Stimulated activated CD4-positive, alpha-beta T cell treated with anti-CD3 and anti-CD28 coated beads, Interleukin-12 subunit alpha, Interleukin-12 subunit beta, amount 100 ng/mL, for 24 hours (primary cell): ENCODE measurements around the gene MYO7B.

Source experiments
- DNase-seq, 2 experiments: peaks; one replicate each; pipeline ENCODE4 v3.0.0-alpha.2; 2020; ENCODE audit warnings: low read depth in 2 of 2

MYO7B gene

DNA sequence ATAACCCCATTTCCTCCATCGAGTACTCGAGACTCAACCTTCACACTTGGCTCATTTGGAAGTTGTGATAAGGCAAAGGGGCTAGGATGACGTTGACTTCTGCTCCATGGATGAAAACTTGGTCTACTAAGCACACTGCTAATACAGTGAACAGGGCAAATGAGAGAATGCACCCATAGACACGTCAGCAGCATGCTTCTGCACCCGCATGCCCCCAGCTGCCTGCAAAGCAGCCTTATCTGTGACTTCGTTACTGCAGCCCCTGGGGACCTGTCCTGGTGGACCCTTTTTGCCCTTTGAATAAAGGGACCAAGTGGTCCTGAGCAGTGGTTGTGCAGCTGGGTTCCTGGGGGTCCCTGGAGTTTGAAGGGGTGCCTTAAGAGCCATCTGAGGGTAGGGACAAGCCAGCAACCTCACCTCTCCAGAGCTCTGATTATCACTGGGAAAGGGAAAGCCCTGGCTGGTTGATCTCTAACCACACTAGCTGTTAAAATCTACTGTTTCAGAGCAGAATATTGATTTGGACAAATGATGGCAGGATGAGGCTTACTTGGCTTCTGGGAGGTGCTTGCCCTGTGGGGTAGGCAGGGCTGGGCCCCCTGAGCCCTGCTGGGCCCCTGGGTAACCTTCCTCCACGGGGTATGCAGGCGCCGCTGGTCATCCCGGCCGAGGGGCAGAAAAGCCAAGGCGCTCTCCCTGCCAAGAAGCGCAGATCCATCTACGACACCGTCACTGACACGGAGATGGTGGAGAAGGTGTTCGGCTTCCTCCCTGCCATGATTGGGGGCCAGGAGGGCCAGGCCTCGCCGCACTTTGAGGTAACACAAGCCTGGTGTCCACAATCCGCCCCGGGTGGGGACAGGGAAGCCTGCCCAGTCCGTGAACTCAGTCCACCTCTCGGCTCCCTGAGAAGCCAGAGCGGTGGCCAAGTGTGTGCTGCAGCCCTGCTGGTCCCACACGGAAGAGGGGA is 72.9 kb downstream of the MYO7B start:
- DNase-seq = no peak

DNA sequence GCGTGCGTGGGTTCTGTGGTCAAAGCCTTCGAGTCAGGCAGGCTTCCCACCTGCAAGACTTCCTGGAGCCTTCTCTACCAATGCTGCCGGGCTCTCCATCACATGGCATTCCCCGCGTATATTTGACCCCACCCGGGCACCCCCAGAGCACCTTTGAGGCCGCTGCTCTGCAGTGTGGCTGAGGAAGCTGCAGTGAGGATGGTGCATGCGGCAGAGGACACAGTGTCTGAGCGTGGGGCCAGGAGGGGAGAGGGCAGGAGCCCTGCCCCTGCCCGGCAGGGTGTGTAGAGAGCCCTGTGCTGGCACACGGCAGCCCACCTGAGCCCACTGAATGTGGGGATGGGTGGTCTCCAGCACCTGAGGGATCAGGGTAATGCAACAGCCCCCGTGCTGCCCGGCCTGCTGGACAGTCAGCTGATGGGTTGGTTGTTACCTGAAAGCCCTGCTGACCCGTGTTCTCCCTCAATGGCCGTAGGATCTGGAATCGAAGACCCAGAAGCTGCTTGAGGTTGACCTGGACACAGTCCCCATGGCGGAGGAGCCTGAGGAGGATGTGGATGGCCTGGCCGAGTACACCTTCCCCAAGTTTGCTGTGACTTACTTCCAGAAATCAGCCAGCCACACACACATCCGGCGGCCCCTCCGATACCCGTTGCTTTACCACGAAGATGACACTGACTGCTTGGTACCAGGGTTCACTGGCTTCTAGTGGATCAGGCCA is 73.7 kb downstream of the MYO7B start:
- DNase-seq = no peak

DNA sequence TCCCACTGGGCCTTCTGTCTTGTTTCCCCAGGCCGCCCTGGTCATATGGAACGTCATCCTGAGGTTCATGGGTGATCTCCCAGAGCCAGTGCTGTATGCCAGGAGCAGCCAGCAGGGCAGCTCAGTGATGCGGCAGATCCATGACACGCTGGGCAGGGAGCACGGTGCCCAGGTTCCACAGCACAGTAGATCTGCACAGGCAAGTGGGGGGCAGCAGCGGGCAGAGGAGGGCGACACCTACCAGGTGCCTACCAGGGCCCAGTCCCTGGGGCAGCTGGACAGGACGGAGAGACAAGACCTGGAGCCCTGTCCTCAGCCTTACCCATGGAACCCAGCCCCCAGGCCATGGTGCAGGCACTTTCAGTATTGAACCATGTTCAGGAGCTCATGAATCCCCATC is 74.3 kb downstream of the MYO7B start:
- DNase-seq = no peak

DNA sequence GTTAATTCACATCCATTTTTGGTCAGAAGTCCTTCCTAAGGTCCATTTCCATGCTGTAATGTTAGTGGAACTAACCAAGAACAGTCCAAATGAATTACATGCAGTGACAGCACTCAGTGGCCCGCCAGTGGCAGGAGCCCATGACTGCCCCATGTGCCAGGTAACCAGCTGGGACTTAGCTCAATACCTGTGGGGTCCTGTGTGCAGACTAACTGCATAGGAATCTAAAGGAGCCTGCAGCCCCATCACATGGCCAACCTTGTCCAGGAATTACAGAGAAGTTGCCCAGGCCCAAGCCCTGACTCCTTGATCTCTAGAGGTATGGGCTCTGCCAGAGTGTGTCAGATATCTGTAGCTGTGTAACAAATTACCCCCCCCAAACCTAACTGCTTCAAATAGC is 75.1 kb downstream of the MYO7B start:
- no peak for DNase-seq

DNA sequence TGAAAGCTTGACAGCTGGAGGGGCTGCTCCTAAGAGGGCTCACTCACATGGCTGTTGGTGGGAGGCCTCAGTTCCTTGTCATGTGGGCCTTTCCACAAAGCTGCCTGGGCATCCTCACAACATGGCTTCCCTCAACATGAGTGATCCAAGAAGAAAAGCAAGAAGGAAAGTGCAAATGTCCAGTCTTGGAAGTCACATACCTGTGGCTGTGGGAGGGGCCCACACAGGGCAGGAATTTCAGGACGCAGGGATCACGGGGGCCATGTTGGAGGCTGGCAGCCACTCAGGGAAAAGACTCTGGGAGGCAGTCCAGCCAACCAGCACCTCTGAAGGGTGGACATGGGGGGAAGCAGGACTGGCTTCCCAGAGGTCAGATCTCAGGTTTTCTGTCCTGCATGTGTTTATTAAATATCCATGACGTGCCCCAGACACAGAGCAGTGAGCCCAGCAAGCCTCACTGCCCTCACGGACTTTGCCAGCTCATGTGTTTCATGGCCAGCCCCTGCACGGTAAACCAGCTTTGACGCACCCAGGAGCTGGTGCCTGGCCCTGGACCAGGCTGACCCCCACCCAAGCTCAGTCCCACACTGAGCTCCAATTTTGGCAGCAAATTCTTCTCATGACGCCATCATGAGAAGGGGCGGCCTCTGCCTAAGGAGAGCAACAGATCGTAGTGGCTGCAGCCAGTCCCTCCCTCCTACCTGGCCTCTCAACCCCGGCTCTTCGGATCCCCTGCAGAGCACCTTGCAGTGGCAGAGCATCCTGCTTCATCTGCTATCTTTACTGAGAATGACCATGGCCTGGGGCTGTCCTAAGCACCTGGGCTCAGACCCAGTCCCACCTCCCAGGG is 75.8 kb downstream of the MYO7B start:
- DNase-seq = no peak

DNA sequence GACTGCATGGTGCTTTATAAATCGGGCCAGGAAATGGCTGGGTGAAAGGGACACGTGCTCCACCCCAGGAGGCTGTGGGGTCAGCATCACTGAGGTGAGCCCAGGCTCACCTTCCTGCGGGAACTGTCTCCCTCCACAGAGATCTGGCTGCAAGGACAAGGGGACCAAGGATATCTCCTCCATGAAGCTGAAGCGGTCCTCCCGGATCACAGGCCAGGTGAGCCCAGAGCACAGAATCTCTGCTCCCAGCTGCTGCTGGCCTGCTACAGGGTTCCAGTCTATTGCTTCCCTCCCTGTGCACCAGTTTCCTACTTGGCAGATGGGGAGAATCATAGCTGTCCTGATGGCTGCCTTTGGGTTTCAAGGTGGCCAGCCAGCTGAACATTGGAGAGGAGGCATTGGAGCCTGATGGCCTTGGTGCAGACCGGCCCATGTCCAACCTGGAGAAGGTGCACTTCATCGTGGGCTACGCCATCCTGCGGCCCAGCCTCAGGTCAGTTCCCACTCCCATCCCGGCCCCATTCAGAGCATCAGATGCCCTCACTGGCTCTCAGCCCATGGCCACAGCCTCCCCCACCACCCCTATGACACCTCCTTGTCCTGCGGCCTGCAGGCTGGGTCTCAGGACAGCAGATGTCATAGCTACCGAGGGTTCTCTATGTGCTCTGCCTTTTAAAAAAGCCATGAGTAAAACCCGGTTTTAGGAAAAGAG is 76.8 kb downstream of the MYO7B start:
- no peak for DNase-seq

DNA sequence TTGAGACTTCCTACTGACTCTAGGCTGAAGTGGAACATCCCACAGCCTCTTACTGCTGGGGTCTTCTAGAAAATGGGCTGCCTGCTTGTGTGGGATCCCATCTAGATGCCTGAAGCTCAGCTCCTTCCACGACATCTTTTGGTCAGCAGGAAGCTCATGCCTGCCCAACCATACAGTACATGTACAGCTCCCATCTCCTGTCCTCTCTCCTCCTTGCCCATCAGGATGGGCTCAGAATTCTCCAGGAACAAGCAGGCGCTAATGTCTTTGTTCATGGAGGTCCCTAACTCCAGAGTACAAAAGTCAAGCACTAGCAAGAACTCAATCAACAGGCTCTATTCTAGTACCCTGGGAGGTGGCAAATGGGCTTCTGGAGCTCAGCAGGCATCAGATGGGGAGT is 78.8 kb downstream of the MYO7B start:
- no peak for DNase-seq

DNA sequence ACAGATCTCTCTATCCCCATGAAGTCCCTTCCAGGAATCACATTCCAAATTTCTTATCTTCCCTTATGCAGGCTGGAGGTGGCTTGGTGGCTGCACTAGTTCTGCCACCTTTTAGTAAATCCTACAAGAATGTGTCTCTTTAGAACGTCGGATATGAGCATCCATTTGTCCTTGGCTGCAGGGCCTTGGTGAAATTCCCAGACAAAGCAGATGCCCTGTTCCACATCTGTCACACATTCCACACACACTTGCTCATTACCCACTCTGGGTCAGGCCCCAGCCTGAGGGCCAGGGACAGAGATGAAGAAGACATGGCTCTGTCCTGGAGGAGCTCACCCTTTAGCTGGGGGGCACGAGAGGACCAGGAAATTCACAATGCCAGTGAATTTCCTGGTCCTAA is 79.2 kb downstream of the MYO7B start:
- no peak for DNase-seq

DNA sequence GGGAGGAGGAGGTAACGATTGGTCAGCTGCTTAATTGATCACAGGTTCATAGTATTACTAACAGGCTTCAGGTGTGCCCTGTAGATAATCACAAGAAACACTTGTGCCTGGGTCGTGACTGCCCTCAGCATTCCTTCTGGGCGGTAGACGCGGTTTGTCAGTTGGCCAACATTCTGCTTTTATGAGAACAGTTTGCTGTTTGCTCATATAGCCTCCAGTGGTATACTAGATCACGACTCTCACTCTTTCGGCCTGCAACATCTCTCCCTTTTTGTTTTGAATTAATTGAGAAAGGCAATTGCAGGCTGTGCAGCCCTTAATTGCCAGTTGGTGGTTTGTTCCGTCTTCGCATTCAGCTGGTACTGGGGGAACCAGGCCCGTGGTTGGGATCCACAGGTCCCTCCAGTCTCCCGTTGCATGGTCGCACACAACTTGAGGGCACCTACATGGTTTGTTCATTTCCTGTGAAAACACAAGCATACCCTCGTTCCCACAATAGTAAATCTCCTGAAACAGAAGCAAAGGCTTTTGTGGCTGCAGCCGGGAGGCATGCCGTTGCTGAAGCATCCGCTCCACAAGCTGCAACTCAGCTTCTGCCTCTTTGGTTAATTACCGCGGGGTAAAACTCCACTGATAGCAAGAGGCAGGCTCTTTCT is 80.2 kb downstream of the MYO7B start:
- DNase-seq = no peak

DNA sequence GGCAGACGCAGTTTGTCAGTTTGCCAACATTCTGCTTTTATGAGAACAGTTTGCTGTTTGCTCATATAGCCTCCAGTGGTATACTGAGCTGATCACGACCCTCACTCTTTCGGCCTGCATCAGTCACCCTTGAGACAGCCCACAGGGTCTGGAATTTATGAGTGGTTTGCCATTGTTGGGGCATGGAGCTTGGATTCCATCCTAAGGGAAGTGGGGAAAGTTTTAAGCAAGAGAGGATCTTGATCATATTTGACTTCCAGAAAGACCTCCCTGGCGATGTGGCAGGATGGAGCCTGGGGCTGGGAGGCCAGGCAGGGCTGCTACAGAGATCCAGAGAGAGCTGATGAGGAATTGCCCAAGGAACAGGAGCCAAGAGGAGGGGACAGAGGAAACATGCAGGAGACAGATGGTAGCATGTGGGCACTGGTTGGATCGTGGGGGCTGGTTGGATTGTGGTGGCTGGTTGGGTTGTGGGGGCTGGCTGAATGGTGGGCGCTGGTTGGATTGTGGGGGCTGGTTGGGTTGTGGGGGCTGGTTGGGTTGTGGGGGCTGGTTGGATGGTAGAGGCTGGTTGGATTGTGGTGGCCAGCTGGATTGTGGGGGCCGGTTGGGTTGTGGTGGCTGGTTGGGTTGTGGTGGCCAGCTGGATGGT is 83.2 kb downstream of the MYO7B start:
- no peak for DNase-seq

DNA sequence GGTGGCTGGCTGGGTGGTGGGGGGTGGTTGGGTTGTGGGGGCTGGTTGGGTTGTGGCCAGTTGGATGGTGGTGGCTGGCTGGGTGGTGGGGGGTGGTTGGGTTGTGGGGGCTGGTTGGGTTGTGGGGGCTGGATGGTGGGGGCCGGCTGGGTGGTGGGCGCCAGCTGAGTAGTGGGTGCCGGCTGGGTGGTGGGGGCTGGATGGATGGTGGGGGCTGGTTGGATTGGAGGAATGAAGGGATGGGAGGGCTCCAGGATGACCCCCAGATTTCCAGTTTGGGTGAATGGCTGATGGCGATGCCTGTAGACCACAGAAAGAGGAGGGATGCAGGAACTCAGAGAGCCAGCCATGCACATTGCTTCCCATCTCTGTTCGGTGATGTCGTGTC is 83.7 kb downstream of the MYO7B start:
- no peak for DNase-seq

DNA sequence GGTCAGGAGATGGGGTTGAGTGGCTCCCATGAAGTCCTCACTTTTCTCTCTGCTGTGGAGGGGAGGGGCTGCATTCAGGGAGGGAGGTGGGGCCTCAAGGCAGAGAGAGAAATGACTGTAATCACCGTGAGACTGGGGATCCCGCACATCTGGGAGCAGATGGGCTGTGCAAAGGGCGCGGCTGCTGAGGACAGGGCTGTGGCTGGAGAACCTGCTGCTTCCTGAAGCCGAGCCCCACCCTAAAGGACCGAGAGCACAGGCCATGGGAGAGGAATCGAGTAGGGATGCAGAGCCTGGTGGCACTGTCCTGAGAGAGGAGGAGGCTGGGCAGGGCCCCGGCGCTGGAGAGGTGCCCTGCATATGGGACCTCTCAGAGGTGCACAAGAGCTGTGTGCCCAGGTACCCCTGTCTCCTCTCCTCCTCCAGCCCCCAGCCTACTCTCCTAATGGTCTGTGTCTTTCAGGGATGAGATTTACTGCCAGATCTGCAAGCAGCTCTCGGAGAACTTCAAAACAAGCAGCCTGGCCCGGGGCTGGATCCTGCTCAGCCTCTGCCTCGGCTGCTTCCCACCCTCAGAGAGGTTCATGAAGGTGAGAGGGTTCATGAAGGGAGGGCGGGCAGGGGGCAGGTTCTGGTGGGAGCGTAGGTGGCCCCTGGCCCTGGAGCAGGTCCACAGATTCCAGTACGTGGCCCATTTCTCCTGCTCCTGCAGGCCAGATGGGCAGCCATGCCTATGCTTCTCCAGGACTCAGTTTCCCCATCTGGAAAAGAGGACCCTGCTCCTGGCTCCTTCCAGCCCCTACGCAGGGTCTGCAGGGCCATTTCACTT is 84.6 kb downstream of the MYO7B start:
- DNase-seq = no peak

DNA sequence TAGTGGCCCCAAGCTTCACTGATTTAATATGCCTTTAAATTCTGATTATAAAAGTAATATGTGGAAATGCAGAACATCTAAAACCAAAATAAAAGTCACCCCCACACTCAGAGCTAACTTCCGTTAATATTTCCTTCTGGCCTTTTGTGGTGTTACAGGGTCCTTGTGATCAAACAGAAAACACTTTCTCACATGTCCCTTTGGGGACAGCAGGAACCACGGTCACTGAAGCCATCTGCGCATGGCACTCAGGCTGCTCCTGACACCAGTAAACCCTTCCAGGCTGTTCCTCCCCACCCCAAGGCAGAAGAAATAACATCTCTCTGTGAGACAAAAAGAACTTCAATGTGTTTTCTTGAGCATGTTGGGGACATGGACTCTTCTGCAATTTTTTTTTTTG is 85.4 kb downstream of the MYO7B start:
- DNase-seq = no peak

DNA sequence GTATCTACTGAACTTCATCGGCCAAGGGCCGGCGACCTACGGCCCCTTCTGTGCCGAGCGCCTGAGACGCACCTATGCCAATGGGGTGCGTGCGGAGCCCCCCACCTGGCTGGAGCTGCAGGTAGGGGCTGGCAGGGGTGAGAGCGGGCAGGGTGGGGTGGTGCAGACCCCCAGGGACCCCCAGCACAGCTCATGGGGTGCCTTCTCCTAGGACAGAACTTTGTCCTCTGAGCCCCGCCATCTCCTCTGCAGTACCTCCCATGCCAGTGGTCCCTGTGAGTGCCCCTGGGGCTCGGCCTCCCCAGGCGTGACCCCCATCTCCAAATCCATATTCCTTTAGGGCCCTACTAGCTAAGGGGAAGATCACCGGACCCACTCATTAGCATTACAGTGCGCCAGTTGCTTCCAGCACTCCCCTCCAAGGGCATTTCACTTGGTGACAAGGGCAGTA is 86.5 kb downstream of the MYO7B start:
- no peak for DNase-seq

DNA sequence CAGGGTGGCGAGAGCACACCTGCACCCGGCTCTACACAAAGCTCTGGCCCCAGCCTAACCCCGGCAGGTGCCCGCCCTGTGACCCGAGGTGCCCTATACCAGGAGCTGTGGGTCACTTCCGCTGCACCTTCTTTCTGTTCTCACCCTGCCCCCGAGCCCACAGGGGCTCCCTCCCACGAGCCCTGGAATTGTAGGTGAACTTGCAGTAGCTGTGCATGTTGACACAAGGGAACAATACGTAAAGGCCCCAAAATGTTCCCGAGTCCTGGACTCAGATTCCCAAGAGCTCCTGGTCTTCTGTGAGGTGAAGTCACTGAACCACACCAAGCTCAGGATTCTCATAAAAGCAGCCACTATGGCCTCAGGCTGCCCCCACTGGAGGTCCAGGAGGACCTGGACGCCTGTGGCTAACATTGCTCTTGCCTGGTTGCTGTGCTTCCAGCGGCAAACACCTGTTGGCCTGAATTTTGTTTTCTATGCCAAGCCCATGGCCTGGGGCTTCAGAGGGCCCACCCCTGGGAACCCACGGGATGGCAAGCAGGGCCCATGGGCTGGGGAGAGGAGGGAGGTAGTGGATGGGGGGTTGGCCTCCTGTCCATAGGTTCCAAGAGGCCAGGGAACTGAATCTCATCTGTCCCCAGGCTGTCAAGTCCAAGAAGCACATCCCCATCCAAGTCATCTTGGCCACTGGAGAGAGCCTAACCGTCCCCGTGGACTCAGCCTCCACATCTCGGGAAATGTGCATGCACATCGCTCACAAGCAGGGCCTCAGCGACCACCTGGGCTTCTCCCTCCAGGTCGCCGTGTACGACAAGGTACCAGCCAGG is 87.3 kb downstream of the MYO7B start:
- DNase-seq = no peak

DNA sequence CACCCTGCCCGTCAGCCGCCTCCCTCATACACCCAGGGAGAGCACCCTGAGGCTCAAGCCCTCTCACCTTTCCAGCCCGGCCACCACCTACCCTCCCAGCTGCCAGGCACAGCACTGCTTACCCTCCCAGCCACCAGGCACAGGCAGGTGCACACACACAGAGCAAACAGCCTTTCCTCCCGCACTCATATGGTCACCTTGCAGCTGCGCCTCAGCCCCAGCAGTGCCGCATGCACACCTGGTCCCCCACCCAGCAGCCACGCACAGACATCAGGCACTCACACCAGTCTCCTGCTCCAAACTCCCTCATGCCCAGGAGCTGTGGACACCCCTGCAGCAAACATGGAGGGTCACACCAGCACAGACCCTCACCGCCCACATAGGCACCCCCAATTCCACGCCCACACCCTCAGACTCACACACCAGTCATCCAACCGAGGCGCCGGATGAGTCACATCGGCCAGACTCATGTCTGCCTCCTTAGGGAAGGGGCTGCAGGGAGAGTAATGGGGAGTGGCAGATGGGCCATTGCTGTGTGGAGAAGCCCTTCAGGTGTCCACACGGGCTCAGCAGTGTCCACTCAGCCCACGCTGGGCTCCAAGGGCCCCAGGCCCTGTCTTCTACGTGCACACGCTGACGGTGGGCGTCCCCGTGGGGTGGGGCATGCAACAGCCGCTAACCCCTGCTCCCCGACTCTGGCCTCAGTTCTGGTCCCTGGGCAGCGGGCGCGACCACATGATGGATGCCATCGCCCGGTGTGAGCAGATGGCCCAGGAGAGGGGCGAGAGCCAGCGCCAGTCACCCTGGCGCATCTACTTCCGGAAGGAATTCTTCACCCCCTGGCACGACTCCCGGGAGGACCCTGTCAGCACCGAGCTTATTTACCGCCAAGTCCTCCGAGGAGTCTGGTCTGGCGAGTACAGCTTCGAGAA is 88.2 kb downstream of the MYO7B start:
- no peak for DNase-seq

DNA sequence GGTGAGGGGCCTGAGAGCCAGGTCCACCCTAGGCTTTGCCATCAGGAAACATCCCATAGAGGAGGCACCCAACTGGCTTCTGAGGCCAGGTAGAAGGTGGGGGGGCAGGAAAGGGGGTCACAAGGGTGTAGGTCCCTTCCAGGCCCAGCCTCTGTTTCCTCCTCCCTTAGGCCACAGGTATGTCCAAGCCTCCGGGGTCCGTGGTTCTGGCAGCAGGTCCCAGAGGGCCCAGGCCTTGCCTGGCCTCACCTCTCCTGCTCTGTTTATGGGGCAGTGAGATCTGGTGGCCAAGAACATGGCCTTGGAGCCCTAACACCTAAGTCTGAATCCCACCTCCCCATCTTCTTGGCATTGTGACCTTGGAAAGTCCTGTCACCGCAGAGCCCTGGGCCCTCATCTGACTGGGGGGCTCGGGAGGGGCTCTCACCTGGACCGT is 88.9 kb downstream of the MYO7B start:
- no peak for DNase-seq
